Endodermal cell (in vitro differentiated cells): ENCODE measurements around the gene KIF16B. TPM values are rescaled to one million over a fixed set of nuclear protein-coding genes. Genes with fewer than 3 reads are reported as not detected.

ENCODE experiments used
- DNase-seq: peaks from one replicate; pipeline ENCODE4 v3.0.0-alpha.2; 2017
- H3K27ac ChIP-seq: 2 replicates; pipeline ENCODE4 v1.5.1; 2013; ENCODE audit warnings: mild to moderate bottlenecking, low read depth, low read length, moderate library complexity
- H3K27me3 ChIP-seq: 2 replicates; pipeline ENCODE4 v1.6.1; 2013; ENCODE audit warnings: mild to moderate bottlenecking, low read length, moderate library complexity; ENCODE audit not compliant: insufficient read depth, control insufficient read depth, poor library complexity, severe bottlenecking
- H3K36me3 ChIP-seq: 2 replicates; pipeline ENCODE4 v1.7.0; 2013; ENCODE audit warnings: mild to moderate bottlenecking, low read length, moderate library complexity; ENCODE audit not compliant: control insufficient read depth, insufficient read depth
- H3K4me1 ChIP-seq: one replicate; pipeline ENCODE4 v1.7.0; 2013; ENCODE audit warnings: low read length; ENCODE audit not compliant: control insufficient read depth, insufficient read depth
- H3K4me3 ChIP-seq: 2 replicates; pipeline ENCODE4 v1.5.1; 2013; ENCODE audit warnings: mild to moderate bottlenecking, low read length, moderate library complexity
- H3K9ac ChIP-seq: 2 replicates; pipeline ENCODE4 v1.6.1; 2013; ENCODE audit warnings: mild to moderate bottlenecking, low read length, moderate library complexity; ENCODE audit not compliant: poor library complexity, severe bottlenecking; ENCODE audit errors: extremely low read depth
- H3K9me3 ChIP-seq: 2 replicates; pipeline ENCODE4 v1.6.1; 2013; ENCODE audit warnings: mild to moderate bottlenecking, low read length, moderate library complexity; ENCODE audit not compliant: control insufficient read depth
- H3K27ac Mint-ChIP-seq: 2 replicates; pipeline ENCODE4 v1.8.0; 2020; ENCODE audit warnings: mixed read lengths
- H3K27me3 Mint-ChIP-seq: 2 replicates; pipeline ENCODE4 v1.8.0; 2021; ENCODE audit warnings: mild to moderate bottlenecking, mixed read lengths; ENCODE audit not compliant: insufficient read depth
- H3K36me3 Mint-ChIP-seq: 2 replicates; pipeline ENCODE4 v1.8.0; 2020; ENCODE audit warnings: low read depth, mixed read lengths
- H3K4me1 Mint-ChIP-seq: 2 replicates; pipeline ENCODE4 v1.8.0; 2020; ENCODE audit warnings: mixed read lengths
- H3K4me3 Mint-ChIP-seq: 2 replicates; pipeline ENCODE4 v1.8.0; 2020; ENCODE audit warnings: mild to moderate bottlenecking, moderate library complexity, mixed read lengths
- H3K9me3 Mint-ChIP-seq: 2 replicates; pipeline ENCODE4 v1.8.0; 2020; ENCODE audit warnings: mild to moderate bottlenecking, mixed read lengths
- CTCF ChIP-seq: fragments of 200-600 bp; sonication (generic); conservative IDR thresholded peaks from 2 replicates; pipeline ENCODE4 v1.5.0; 2021; ENCODE audit warnings: antibody characterized with exemption, mild to moderate bottlenecking
- WGBS, 2 experiments: methylation state at CpG; one replicate each; pipeline versions ENCODE4 v1.1.5 to v1.1.7; 2013; ENCODE audit warnings: missing lambda C conversion rate in 2 of 2, mixed read lengths in 1 of 2; ENCODE audit not compliant: insufficient coverage in 1 of 2, insufficient read length in 1 of 2; 5-methylcytosine and 5-hydroxymethylcytosine counted together
- total RNA-seq, 2 donors: library from RNA; stranded (reverse); fragmentation: NEBNext Ultra II Directional in 1 of 2; extraction: Animal tissue kit (Norgen Biotek cat#: 25700) in 1 of 2; gene quantifications; 2 replicates in 1 of 2; 3 replicates in 1 of 2; pipeline ENCODE4 v1.2.1, GENCODE V29; 2021

KIF16B gene
- total RNA-seq, 2 donors from 2014 or later: 17.3 to 18.8 TPM

DNA sequence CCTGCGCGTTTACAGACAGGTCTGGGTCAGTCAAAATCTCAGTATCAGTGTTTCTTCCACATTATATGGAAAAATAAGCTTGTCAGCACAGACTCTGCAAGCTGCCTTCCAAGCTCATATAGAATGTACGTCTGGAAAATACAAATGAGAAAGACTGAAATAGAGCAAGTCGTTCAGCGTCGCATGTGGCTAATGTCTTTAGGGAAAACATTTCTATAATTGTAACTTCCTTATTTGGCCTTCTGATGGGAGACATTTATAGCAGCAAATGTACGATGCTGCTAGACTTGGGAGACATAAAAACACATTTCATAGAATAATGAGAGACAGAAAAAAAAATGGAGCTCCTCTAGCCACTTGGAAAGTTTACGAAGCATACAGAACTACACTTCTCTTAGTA lies 122.2 kb downstream of the KIF16B start:
- no peak for DNase-seq
- H3K4me3 ChIP-seq: no peak overlapping the region
- Mint-ChIP-seq H3K4me3 (no peak overlapping the region), H3K36me3 (no peaks in the 10 kb centered on the region), H3K9me3 (no peaks in the 10 kb centered on the region), H3K27me3 (no peaks in the 10 kb centered on the region), H3K4me1 (peaks cover 5% of the 10 kb centered on the region), H3K27ac (no peak overlapping the region)
- no peaks in the 10 kb centered on the region for H3K27me3 ChIP-seq
- no peaks in the 10 kb centered on the region for H3K9me3 ChIP-seq
- WGBS, 2 experiments: 92% methylated on average over 7 to 8 of the region's 8 CpGs
- no peak overlapping the region for H3K27ac ChIP-seq
- no peaks in the 10 kb centered on the region for H3K36me3 ChIP-seq
- no peak overlapping the region for H3K9ac ChIP-seq
- no peak for TF ChIP-seq CTCF
- H3K4me1 ChIP-seq: no peaks in the 10 kb centered on the region

- no peaks in the 10 kb centered on the region for H3K36me3 ChIP-seq
- 92 to 100% methylated on average over 1 to 3 of the region's 3 CpGs for WGBS, 2 experiments
- no peak for TF ChIP-seq CTCF
These were observed 126.3 kb downstream of the KIF16B start for GRCh38 chr20:16446991-16447390.

GRCh38 chr20:16446246-16446645 lies 127.0 kb downstream of the KIF16B start:
- Histone ChIP-seq H3K27me3 (no peaks in the 10 kb centered on the region), H3K9ac (no peak overlapping the region), H3K27ac (no peak overlapping the region), H3K9me3 (no peaks in the 10 kb centered on the region), H3K36me3 (no peaks in the 10 kb centered on the region), H3K4me1 (no peaks in the 10 kb centered on the region), H3K4me3 (no peak overlapping the region)
- H3K4me3 Mint-ChIP-seq: no peak overlapping the region
- WGBS, 2 experiments: 88 to 100% methylated on average over 2 to 4 of the region's 4 CpGs
- TF ChIP-seq CTCF: no peak
- H3K27me3 Mint-ChIP-seq: no peaks in the 10 kb centered on the region
- no peaks in the 10 kb centered on the region for H3K36me3 Mint-ChIP-seq
- H3K4me1 Mint-ChIP-seq: peaks cover 5% of the 10 kb centered on the region
- no peak for DNase-seq
- no peaks in the 10 kb centered on the region for H3K9me3 Mint-ChIP-seq
- H3K27ac Mint-ChIP-seq: no peak overlapping the region

More at GRCh38 chr20:16446991-16447390, 126.3 kb downstream of the KIF16B start:
- DNase-seq: no peak
- peaks cover 5% of the 10 kb centered on the region for H3K4me1 Mint-ChIP-seq
- Histone ChIP-seq H3K9me3 (no peaks in the 10 kb centered on the region), H3K4me3 (no peak overlapping the region), H3K27me3 (no peaks in the 10 kb centered on the region), H3K9ac (no peak overlapping the region), H3K4me1 (no peaks in the 10 kb centered on the region), H3K27ac (no peak overlapping the region)
- no peaks in the 10 kb centered on the region for H3K36me3 Mint-ChIP-seq
- no peaks in the 10 kb centered on the region for H3K27me3 Mint-ChIP-seq
- no peaks in the 10 kb centered on the region for H3K9me3 Mint-ChIP-seq
- no peak overlapping the region for H3K27ac Mint-ChIP-seq
- no peak overlapping the region for H3K4me3 Mint-ChIP-seq
